CD4-positive, alpha-beta T cell (primary cell): ENCODE results near the gene FAM219A. TPM values are rescaled to one million over a fixed set of nuclear protein-coding genes. Genes with fewer than 3 reads are reported as not detected.

ENCODE experiments used
- ATAC-seq: fragments of 200-7000 bp; cut with Tn5 transposase; one replicate; pipeline ENCODE4 v1.10.0; 2022; ENCODE audit warnings: mild to moderate bottlenecking; ENCODE audit not compliant: poor library complexity
- CTCF ChIA-PET: fragments of 350-600 bp; sonication (Branson Sonifier 250); formaldehyde crosslinking; loops from one replicate; lab custom pipeline; 2021; ENCODE audit warnings: antibody characterized with exemption, inconsistent platforms; lab: Charles Lee
- POLR2A ChIA-PET: fragments of 350-600 bp; sonication (Branson Sonifier 250); formaldehyde crosslinking; loops from one replicate; lab custom pipeline; 2021; ENCODE audit warnings: antibody characterized with exemption, inconsistent platforms; lab: Charles Lee
- DNase-seq, 14 experiments: peaks; one replicate each; pipeline ENCODE4 v3.0.0-alpha.2; 2013 to 2020; ENCODE audit warnings: mixed read lengths in 2 of 14
- H3K27ac ChIP-seq, 2 donors: one replicate each; pipeline versions ENCODE4 v1.5.1 to v1.7.0; 2013; ENCODE audit warnings: low read length in 2 of 2, low read depth in 1 of 2, mild to moderate bottlenecking in 1 of 2
- H3K27me3 ChIP-seq, 2 experiments: 1 replicate in 1 of 2; 2 replicates in 1 of 2; pipeline versions ENCODE4 v1.6.1 to v1.7.0; 2013; ENCODE audit warnings: low read length in 2 of 2, control low read depth in 1 of 2, mild to moderate bottlenecking in 1 of 2, moderate library complexity in 1 of 2; ENCODE audit not compliant: insufficient read depth in 2 of 2, control insufficient read depth in 1 of 2
- H3K36me3 ChIP-seq: one replicate; pipeline ENCODE4 v1.6.1; 2013; ENCODE audit warnings: low read length, control low read depth; ENCODE audit not compliant: insufficient read depth
- H3K4me1 ChIP-seq: one replicate; pipeline ENCODE4 v1.6.1; 2013; ENCODE audit warnings: low read length, control low read depth; ENCODE audit not compliant: insufficient read depth
- H3K4me3 ChIP-seq: one replicate; pipeline ENCODE4 v1.5.1; 2013; ENCODE audit warnings: mild to moderate bottlenecking, low read length, moderate library complexity
- H3K9me3 ChIP-seq, 2 experiments: 1 replicate in 1 of 2; 2 replicates in 1 of 2; pipeline versions ENCODE4 v1.6.1 to v1.7.0; 2013; ENCODE audit warnings: low read length in 2 of 2, mild to moderate bottlenecking in 2 of 2, control low read depth in 1 of 2, moderate library complexity in 1 of 2; ENCODE audit not compliant: control insufficient read depth in 1 of 2, insufficient read depth in 1 of 2
- H3K27ac Mint-ChIP-seq: one replicate; pipeline ENCODE4 v1.8.0; 2020; ENCODE audit warnings: mixed read lengths
- H3K27me3 Mint-ChIP-seq: one replicate; pipeline ENCODE4 v1.8.0; 2021; ENCODE audit warnings: mixed read lengths
- H3K36me3 Mint-ChIP-seq: one replicate; pipeline ENCODE4 v1.8.0; 2021; ENCODE audit warnings: low read depth, mixed read lengths
- H3K4me1 Mint-ChIP-seq: one replicate; pipeline ENCODE4 v1.8.0; 2021; ENCODE audit warnings: low read depth, mixed read lengths
- H3K4me3 Mint-ChIP-seq: one replicate; pipeline ENCODE4 v1.8.0; 2020; ENCODE audit warnings: mild to moderate bottlenecking, mixed read lengths
- H3K9me3 Mint-ChIP-seq: one replicate; pipeline ENCODE4 v1.8.0; 2020; ENCODE audit warnings: mixed read lengths
- intact Hi-C, 2 experiments: fragments of 100-400 bp; cut with DNase I in 1 of 2; cut with micrococcal nuclease in 1 of 2; formaldehyde crosslinking; loops; one replicate each; pipeline versions ENCODE4 v1.15.1 to v1.9.0; 2023 to 2025; cut with DNase I, micrococcal nuclease
- total RNA-seq, 174 experiments: library from RNA in 2 of 174; stranded (reverse) in 2 of 174; gene quantifications; one replicate each; pipeline ENCODE4 v1.2.3 and lab custom pipeline; 2021 to 2026
- TF ChIP-seq, protein P1 (sequence below): fragments of 200-600 bp; IDR thresholded peaks from one replicate; pipeline ENCODE4 v1.8.0; 2022; ENCODE audit warnings: antibody characterized with exemption, mild to moderate bottlenecking

Gene FAM219A
- total RNA-seq, 2 experiments from 2014 or later, result 7.7 to 8.5 TPM

DNA sequence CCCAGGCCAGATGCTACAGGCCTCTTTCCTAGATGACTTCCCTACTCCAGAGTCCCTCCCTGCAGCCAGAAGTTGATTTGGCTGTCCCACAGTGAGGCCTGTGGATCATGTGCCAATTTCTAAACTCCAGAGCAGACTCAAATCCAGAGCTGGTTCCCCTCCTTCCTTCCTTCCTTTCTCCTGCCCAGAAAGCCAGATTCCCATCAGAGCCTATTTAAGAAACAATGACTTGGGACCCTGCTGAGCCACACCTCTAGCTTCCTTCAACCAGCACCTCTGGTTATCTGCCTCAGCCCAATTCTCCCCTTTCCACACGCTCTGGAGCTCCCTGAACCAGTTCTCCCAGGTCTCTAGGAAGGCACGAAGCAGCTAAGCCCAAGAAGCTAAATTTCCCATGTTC is 7.2 kb downstream of the FAM219A start:
- POLR2A ChIA-PET, result no interaction called here
- intact Hi-C loops, result no loop called here
- CTCF ChIA-PET, result interaction anchor here (1.2 kb wide), 1 partner anchor 141 kb away, joined by 3 read pairs; no protein-coding TSS in a partner anchor
- Histone ChIP-seq H3K4me3 (no peak overlapping the region), H3K4me1 (peaks cover 4% of the 10 kb centered on the region), H3K27ac (no peak overlapping the region), H3K27me3 (no peaks in the 10 kb centered on the region), H3K36me3 (no peaks in the 10 kb centered on the region), H3K9me3 (no peaks in the 10 kb centered on the region)
- DNase-seq (no peak), ATAC-seq (no peak)
- H3K27ac Mint-ChIP-seq, result no peak overlapping the region
- no peaks in the 10 kb centered on the region for H3K36me3 Mint-ChIP-seq
- H3K4me3 Mint-ChIP-seq, result no peak overlapping the region
- H3K27me3 Mint-ChIP-seq, result no peaks in the 10 kb centered on the region
- H3K9me3 Mint-ChIP-seq, result no peaks in the 10 kb centered on the region
- TF ChIP-seq, protein P1, sequence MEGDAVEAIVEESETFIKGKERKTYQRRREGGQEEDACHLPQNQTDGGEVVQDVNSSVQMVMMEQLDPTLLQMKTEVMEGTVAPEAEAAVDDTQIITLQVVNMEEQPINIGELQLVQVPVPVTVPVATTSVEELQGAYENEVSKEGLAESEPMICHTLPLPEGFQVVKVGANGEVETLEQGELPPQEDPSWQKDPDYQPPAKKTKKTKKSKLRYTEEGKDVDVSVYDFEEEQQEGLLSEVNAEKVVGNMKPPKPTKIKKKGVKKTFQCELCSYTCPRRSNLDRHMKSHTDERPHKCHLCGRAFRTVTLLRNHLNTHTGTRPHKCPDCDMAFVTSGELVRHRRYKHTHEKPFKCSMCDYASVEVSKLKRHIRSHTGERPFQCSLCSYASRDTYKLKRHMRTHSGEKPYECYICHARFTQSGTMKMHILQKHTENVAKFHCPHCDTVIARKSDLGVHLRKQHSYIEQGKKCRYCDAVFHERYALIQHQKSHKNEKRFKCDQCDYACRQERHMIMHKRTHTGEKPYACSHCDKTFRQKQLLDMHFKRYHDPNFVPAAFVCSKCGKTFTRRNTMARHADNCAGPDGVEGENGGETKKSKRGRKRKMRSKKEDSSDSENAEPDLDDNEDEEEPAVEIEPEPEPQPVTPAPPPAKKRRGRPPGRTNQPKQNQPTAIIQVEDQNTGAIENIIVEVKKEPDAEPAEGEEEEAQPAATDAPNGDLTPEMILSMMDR, result no peak
- peaks cover 6% of the 10 kb centered on the region for H3K4me1 Mint-ChIP-seq

DNA sequence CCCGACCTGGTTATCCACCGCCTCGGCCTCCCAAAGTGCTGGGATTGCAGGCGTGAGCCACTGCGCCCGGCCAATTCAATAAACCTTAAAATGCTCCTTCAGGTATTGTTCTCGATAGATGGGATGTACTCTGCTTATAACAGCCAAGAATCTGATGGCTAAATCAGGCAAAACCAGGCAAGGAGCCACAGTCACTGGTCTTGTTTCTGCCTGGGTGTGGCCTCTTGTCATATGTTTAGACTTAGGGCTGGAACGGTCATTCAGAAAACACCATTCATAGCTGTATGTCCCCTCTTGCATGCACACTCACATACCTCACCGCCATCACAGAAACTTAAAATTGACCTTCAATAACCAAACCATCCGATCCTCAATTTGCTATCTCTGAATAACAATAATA is 7.7 kb downstream of the FAM219A start:
- DNase-seq (no peak), ATAC-seq (no peak)
- no peaks in the 10 kb centered on the region for H3K36me3 Mint-ChIP-seq
- no peak overlapping the region for H3K4me3 Mint-ChIP-seq
- CTCF ChIA-PET, result interaction anchor here (0.7 to 1.2 kb wide), 2 partner anchors 141 to 262 kb away, joined by 3 read pairs; no protein-coding TSS in a partner anchor
- no peak overlapping the region for H3K27ac Mint-ChIP-seq
- H3K27me3 Mint-ChIP-seq, result no peaks in the 10 kb centered on the region
- intact Hi-C loops, result no loop called here
- POLR2A ChIA-PET, result no interaction called here
- H3K4me1 Mint-ChIP-seq, result peaks cover 4% of the 10 kb centered on the region
- TF ChIP-seq, protein P1, result no peak
- H3K27ac ChIP-seq, result no peak overlapping the region
- H3K4me1 ChIP-seq, result no peaks in the 10 kb centered on the region
- H3K9me3 ChIP-seq, result no peaks in the 10 kb centered on the region
- H3K9me3 Mint-ChIP-seq, result no peaks in the 10 kb centered on the region
- no peaks in the 10 kb centered on the region for H3K27me3 ChIP-seq
- H3K4me3 ChIP-seq, result no peak overlapping the region
- H3K36me3 ChIP-seq, result no peaks in the 10 kb centered on the region

DNA sequence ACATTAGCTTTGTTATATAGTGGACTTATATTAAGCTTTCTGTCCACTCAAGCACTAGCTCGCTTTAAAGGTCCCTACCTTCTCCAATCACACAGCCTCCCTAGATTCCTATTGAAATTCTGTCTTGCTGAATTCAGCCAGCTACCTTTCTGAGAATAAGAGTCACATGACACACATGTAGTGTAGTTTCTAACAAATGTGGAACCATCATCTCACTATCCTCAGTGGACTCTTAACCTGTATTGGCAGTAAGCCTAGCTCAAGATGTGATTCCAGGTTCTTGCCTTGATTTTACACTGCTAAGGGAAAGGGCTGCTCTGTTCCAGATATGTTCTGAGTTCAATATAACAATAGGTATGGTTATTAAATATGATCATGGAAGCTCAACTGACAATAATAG is 11.4 kb downstream of the FAM219A start:
- H3K27me3 Mint-ChIP-seq, result no peaks in the 10 kb centered on the region
- Histone ChIP-seq H3K36me3 (no peaks in the 10 kb centered on the region), H3K9me3 (no peaks in the 10 kb centered on the region), H3K27me3 (no peaks in the 10 kb centered on the region), H3K4me3 (no peak overlapping the region), H3K27ac (no peak overlapping the region), H3K4me1 (no peaks in the 10 kb centered on the region)
- ATAC-seq, result no peak
- intact Hi-C loops, result loop anchor here in 1 of 2 experiments (1.0 kb wide), 1 partner anchor 45 kb away; no protein-coding TSS in a partner anchor
- no peaks in the 10 kb centered on the region for H3K9me3 Mint-ChIP-seq
- H3K4me3 Mint-ChIP-seq, result no peak overlapping the region
- TF ChIP-seq, protein P1, result no peak
- no peaks in the 10 kb centered on the region for H3K36me3 Mint-ChIP-seq
- ChIA-PET POLR2A (interaction anchor here (1.5 kb wide), 1 partner anchor 12 kb away, joined by 3 read pairs; the partner anchor contains the start of genes DNAI1 and FAM219A), CTCF (no interaction called here)
- H3K4me1 Mint-ChIP-seq, result peaks cover 9% of the 10 kb centered on the region
- no peak for DNase-seq
- H3K27ac Mint-ChIP-seq, result no peak overlapping the region
